ENCODE measurements around the gene CBFA2T3.
"Not testable (repeated sequence)": the region's sequence is repeated elsewhere in the genome, so short reads cannot be mapped to it uniquely, and the experiment has no call there.

Gene CBFA2T3

GRCh38 chr16:88922114-88922825 is 54.7 kb downstream of the CBFA2T3 start:
- DNase-seq (ENCODE audit: low spot score): peak; percentile 80

DNA sequence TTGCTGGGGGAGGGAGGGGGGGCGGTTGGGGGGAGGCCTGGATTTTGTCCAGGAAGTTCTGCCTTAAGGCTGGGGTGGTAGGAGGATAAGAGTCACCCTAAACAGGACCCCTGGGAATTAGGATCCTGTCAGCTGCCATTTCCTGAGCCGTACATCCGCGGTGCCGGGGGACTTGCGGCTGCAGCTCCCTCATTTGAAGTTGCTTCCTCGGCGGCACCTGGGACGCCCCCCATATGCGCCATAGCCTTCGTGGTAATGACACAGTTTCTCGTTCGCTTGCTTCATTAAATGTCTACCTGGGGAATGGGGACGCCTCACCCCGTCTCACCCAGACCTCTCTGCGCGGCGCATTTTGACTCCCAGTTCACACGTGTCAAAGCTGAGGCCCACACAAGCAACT is 55.4 kb downstream of the CBFA2T3 start:
- DNase-seq (ENCODE audit: low spot score): no peak

- peak; percentile 77 for DNase-seq (ENCODE audit: low spot score)
These were observed 56.1 kb downstream of the CBFA2T3 start for GRCh38 chr16:88920618-88921590.

DNA sequence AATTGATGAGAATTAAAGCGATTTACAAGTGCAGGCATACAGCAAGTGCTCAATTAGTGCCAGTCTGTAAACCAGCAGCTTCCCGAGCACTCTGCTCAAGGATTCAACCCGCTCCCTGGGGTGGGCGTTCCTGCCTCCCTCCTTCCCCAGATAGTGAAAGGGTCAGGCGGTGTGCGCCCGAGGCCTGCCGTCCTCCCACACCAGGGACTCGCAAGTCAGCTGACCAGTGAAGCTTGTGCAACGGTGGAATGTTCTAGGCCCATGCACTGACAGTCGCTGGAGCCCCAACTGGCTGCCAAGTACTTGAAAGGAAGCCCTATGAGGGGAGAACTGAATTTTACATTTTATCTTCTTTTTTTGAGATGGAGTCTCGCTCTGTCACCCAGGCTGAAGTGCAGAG is 57.1 kb downstream of the CBFA2T3 start:
- DNase-seq (ENCODE audit: low spot score): no peak

GRCh38 chr16:88918896-88919295 is 58.1 kb downstream of the CBFA2T3 start:
- DNase-seq (ENCODE audit: low spot score): not testable (repeated sequence)

DNA sequence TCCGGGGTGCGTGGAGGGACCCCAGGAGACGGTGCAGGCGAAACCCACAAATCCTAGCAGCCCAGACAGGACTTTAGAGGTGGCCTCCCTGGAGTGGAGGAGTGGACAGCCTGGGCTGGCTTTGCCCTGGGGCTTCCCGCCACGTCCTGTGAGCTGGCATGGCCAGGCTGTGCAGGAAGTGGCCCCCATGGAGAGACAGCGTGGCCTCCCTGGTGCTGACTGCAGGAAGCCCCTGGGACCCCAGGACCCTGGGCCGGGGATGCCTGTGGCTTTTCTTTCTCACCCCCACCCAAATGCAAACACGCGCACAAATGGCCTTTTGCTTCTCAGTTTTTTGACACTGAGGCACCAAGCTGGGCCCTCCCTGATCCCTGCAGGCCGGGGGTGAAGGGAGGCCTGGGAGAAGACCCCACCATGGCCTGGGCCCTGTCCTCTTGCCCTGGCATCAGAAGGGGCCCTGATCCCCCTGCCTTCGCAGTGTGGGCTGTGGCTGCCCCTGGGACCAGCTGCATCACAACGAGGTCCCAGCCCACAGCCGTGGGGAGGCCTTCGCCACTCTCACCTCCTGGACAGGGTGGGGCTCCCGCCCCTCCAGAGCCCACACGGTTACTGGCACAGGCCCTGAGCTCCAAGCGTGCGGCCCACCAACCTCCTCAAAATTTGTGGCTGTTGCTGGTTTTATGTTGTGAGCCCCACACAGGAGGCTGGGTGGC is 58.9 kb downstream of the CBFA2T3 start:
- no peak for DNase-seq (ENCODE audit: low spot score)

DNA sequence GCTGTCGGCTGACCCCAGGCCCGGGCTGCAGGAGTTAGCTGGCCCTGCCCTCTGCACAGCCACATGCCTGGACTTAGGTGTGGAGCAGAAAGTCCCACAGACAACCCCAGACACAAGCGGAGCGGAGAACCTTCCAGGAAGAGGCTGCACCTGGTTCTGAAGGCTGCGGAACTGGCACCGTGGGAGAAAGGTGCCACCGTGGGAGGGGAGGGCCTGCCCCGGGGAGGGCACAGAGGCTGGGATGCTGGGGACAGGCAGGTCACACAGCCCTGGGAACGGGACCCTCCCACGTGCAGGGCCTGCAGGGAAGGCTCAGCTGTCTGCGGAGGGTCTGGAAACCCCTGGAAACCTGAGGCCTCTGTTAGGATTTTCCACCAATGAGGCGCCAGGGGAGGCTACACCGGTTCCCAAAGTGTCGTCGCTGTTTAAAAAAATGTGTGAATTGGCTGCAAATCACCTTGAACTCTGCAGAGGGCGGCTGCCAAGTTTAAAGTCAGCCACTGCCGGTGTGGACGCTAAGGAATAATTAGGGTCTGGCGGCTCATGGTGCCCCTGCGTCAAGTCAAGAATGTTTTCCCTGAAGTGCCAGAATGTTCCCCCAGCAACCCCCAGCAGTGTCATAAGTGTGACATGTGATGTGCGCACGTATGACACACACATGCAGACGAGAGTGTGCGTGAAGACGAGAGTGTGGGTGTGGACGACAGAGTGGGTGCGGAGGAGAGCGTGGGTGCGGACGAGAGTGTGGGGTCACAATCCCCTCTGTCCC is 59.7 kb downstream of the CBFA2T3 start:
- DNase-seq (ENCODE audit: low spot score): no peak

GRCh38 chr16:88915639-88916327 is 61.2 kb downstream of the CBFA2T3 start:
- DNase-seq (ENCODE audit: low spot score): no peak

- DNase-seq (ENCODE audit: low spot score): peak; percentile 60
These were observed 62.1 kb downstream of the CBFA2T3 start for GRCh38 chr16:88914750-88915368.

- no peak for DNase-seq (ENCODE audit: low spot score)
These were observed 63.1 kb downstream of the CBFA2T3 start for GRCh38 chr16:88913870-88914269.

GRCh38 chr16:88913001-88913612 is 63.9 kb downstream of the CBFA2T3 start:
- no peak for DNase-seq (ENCODE audit: low spot score)

GRCh38 chr16:88912556-88912955 is 64.5 kb downstream of the CBFA2T3 start:
- DNase-seq (ENCODE audit: low spot score): no peak

GRCh38 chr16:88911946-88912310 is 65.1 kb downstream of the CBFA2T3 start:
- no peak for DNase-seq (ENCODE audit: low spot score)

DNA sequence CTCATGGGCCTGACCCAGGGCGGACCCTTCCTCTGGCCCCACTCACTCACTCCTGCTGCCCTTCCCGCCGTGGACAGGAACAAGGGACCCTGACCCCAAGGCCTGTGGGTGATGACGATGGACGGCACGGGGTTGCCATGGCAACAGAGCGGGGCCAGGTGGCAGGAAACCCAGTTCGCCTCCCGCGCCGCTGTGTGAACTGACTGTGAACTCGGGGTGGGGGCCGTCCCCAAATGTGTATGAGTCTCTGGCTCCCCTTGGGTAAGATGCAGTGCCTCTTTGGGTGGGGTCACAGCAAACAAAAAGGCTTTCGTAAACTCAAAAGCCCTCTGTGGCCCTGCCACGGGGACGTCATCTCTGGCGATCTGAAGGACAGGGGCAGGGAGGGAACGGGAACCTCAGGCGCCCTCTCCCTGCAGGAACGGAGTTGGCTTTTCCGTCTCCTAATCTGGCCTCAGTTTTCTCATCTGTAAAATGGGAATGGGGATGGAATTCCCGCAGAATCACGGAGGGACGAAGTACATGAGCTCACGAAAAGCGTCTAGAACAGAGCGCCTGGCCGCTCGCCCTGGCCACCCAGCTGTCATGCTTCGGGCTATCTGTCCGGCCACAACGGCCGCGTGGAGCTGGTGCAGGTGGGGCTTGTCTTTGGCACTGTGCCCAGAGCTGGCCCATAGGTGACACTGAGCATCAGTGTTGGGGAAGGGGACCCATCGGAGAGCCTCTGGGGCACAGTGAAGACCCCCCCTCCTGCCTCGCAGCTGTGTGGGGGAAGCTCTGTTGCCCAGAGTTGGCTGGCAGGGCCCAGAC is 65.7 kb downstream of the CBFA2T3 start:
- DNase-seq (ENCODE audit: low spot score): no peak

DNA sequence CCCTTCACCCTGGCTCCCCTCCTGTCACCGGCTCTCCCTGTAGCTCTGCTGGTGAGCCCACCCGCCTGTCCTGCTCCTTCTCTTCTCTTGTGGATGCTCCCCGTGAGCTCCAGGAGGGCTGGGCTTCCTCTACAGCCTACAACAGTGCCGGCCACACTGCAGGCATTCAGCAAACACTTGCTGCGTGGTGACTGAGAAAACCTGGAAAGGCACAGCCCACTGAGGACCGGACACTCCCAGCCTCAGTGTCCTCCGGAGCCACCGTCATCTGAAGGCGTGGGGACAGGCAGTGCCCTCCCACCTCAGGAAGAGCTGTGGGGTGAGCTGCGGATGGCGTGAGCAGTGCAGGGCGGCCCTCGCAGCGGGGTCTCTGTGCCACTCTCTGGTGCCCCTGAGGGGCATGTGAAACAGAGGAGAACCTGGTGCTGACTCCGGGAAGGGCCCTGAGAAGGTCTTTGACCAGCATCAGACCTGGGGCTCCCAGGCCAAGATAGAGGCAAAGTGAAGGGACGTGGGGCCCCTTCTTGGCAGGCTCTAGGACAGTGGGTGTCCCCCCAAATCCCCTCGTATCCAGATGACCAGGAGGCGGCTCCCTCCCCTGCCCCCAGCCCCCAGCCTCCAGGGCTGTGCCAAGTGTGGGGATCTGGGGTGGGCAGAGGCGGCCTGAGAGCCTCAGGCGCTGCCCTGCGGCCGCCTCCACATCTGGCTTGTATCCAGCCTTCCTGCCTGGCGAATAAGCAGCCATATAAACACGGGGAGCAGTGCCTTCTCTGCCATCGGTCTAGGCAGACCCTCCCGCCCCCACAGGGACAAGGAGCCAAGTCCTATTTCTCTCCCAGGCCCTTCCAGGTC is 66.5 kb downstream of the CBFA2T3 start:
- DNase-seq (ENCODE audit: low spot score): no peak

- no peak for DNase-seq (ENCODE audit: low spot score)
These were observed 67.4 kb downstream of the CBFA2T3 start for GRCh38 chr16:88909431-88910210.

GRCh38 chr16:88908307-88908706 is 68.7 kb downstream of the CBFA2T3 start:
- DNase-seq (ENCODE audit: low spot score): no peak

DNA sequence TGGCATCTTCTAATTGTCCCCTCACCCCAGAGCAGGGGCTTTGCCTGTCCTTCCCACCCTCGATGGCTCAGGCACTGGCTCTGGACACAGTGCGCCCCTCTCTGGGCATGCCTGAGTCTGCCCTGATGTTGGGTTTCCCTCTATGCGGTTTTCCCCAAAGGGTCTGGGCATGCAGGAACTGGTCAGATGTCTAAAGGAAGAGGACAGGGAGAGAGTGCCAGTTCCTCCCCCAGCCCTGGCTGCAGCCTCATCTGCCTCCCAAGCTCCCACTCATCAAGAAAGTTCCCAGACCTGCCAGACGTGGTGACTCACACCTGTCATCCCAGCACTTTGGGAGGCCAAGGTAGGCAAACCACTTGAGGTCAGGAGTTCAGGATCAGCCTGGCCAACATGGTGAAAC is 69.2 kb downstream of the CBFA2T3 start:
- DNase-seq (ENCODE audit: low spot score): no peak
